SK-N-SH treated with all-trans-retinoic acid at 6 μM for 48 hours (cell line): ENCODE measurements around the gene MITF.

Experiments used
- ESRRG ChIP-seq: fragments of 250-450 bp; sonication (Bioruptor Pico); IDR thresholded peaks from 2 replicates; pipeline ENCODE4 v1.6.1; 2021; ENCODE audit warnings: mild to moderate bottlenecking
- RARB ChIP-seq: fragments of 250-450 bp; sonication (Bioruptor Pico); IDR thresholded peaks from 2 replicates; pipeline ENCODE4 v1.8.0; 2021; ENCODE audit warnings: mild to moderate bottlenecking, moderate library complexity
- ZFP3 ChIP-seq: fragments of 250-450 bp; sonication (Bioruptor Pico); IDR thresholded peaks from 2 replicates; pipeline ENCODE4 v1.5.0; 2020; ENCODE audit warnings: mild to moderate bottlenecking, moderate library complexity
- ZNF8 ChIP-seq: fragments of 450-650 bp; formaldehyde crosslinking; IDR thresholded peaks from 2 replicates; pipeline ENCODE4 v1.5.0; 2020; ENCODE audit warnings: mild to moderate bottlenecking, moderate library complexity
- TF ChIP-seq, protein P1 (sequence below): fragments of 250-450 bp; sonication (Bioruptor Pico); IDR thresholded peaks from 2 replicates; pipeline ENCODE4 v1.8.0; 2020; ENCODE audit warnings: mild to moderate bottlenecking, moderate library complexity, borderline replicate concordance
- TF ChIP-seq, protein P2 (sequence below): fragments of 250-450 bp; sonication (Bioruptor Pico); IDR thresholded peaks from 2 replicates; pipeline ENCODE4 v1.5.0; 2020; ENCODE audit warnings: mild to moderate bottlenecking, moderate library complexity

DNA sequence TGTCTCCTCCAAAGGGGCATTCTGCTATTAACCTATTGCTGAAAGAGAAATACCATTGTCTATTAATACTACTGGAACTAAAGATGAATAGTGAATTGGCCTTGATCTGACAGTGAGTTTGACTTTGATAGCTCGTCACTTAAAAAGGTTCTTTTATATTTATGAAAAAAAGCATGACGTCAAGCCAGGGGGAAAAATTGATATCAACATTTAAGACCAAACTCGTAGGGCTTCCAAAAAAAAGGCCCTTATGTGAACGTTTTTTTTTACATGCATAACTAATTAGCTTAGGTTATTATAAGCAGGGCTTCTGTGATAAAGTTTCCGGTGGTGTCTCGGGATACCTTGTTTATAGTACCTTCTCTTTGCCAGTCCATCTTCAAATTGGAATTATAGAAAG lies 197.0 kb downstream of the MITF start:
- TF ChIP-seq ZNF8 (CRISPR knock-in tag) = no peak
- TF ChIP-seq RARB (CRISPR knock-in tag) = no peak
- TF ChIP-seq, protein P1, sequence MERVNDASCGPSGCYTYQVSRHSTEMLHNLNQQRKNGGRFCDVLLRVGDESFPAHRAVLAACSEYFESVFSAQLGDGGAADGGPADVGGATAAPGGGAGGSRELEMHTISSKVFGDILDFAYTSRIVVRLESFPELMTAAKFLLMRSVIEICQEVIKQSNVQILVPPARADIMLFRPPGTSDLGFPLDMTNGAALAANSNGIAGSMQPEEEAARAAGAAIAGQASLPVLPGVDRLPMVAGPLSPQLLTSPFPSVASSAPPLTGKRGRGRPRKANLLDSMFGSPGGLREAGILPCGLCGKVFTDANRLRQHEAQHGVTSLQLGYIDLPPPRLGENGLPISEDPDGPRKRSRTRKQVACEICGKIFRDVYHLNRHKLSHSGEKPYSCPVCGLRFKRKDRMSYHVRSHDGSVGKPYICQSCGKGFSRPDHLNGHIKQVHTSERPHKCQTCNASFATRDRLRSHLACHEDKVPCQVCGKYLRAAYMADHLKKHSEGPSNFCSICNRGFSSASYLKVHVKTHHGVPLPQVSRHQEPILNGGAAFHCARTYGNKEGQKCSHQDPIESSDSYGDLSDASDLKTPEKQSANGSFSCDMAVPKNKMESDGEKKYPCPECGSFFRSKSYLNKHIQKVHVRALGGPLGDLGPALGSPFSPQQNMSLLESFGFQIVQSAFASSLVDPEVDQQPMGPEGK (CRISPR knock-in tag) = no peak
- TF ChIP-seq ZFP3 (CRISPR knock-in tag) = no peak
- TF ChIP-seq ESRRG (CRISPR knock-in tag) = no peak
- TF ChIP-seq, protein P2, sequence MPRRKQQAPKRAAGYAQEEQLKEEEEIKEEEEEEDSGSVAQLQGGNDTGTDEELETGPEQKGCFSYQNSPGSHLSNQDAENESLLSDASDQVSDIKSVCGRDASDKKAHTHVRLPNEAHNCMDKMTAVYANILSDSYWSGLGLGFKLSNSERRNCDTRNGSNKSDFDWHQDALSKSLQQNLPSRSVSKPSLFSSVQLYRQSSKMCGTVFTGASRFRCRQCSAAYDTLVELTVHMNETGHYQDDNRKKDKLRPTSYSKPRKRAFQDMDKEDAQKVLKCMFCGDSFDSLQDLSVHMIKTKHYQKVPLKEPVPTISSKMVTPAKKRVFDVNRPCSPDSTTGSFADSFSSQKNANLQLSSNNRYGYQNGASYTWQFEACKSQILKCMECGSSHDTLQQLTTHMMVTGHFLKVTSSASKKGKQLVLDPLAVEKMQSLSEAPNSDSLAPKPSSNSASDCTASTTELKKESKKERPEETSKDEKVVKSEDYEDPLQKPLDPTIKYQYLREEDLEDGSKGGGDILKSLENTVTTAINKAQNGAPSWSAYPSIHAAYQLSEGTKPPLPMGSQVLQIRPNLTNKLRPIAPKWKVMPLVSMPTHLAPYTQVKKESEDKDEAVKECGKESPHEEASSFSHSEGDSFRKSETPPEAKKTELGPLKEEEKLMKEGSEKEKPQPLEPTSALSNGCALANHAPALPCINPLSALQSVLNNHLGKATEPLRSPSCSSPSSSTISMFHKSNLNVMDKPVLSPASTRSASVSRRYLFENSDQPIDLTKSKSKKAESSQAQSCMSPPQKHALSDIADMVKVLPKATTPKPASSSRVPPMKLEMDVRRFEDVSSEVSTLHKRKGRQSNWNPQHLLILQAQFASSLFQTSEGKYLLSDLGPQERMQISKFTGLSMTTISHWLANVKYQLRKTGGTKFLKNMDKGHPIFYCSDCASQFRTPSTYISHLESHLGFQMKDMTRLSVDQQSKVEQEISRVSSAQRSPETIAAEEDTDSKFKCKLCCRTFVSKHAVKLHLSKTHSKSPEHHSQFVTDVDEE (CRISPR knock-in tag) = no peak
